Measurements from ENCODE around the gene CMTM8. TPM values are rescaled to one million over a fixed set of nuclear protein-coding genes. Genes with fewer than 3 reads are reported as not detected.

CMTM8 gene
- total and polyA plus RNA-seq, 10 of the 15 experiments (the other 5 are each of a cell fraction or from before 2014, with no cell fraction given), result 0.11 to 0.23 TPM; not detected in 8

DNA sequence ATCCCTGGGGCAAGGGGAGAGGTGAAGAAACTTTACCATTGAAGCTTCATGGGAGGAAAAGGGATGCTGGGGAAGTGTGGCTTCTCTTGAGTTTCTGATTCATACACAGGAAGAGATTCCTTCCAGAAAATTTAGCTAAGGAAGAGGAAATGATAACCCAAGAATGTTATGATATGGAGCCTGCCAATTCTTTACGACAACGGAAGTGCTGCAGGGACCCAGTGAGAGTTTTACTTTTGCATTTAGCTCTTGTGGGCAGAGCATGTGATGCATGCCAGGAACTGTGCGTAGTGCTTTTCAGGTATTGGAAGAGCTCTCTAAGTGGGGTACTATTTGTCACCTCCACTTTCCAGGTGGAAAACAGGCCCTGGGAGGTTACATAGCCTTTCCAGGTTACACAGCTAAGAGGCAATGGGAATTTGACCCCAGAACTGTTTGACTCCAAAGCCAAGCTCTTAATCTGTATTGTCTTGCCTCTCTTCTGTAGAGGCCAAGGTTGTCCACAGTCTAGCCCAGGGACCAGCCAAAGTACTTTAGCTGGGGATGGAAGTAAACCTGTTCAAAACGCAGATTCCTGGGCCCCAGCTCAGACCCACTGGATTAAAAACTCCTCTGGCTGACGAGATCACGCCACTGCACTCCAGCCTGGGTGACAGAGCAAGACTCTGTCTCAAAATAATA, 176.2 kb downstream of the CMTM8 start (continued):
- TF ChIP-seq, protein P1, sequence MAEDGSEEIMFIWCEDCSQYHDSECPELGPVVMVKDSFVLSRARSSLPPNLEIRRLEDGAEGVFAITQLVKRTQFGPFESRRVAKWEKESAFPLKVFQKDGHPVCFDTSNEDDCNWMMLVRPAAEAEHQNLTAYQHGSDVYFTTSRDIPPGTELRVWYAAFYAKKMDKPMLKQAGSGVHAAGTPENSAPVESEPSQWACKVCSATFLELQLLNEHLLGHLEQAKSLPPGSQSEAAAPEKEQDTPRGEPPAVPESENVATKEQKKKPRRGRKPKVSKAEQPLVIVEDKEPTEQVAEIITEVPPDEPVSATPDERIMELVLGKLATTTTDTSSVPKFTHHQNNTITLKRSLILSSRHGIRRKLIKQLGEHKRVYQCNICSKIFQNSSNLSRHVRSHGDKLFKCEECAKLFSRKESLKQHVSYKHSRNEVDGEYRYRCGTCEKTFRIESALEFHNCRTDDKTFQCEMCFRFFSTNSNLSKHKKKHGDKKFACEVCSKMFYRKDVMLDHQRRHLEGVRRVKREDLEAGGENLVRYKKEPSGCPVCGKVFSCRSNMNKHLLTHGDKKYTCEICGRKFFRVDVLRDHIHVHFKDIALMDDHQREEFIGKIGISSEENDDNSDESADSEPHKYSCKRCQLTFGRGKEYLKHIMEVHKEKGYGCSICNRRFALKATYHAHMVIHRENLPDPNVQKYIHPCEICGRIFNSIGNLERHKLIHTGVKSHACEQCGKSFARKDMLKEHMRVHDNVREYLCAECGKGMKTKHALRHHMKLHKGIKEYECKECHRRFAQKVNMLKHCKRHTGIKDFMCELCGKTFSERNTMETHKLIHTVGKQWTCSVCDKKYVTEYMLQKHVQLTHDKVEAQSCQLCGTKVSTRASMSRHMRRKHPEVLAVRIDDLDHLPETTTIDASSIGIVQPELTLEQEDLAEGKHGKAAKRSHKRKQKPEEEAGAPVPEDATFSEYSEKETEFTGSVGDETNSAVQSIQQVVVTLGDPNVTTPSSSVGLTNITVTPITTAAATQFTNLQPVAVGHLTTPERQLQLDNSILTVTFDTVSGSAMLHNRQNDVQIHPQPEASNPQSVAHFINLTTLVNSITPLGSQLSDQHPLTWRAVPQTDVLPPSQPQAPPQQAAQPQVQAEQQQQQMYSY (CRISPR knock-in tag; IDR thresholded peaks at IDR 0.05), result no peak
- TF ChIP-seq TBL1XR1 (IDR thresholded peaks at IDR 0.05; ENCODE audit: low read depth, low read length), result no peak
- no peak for TF ChIP-seq SRF (IDR thresholded peaks at IDR 0.05; ENCODE audit: low read depth in 2 of 2, low read length in 2 of 2)
- TF ChIP-seq, protein P2, sequence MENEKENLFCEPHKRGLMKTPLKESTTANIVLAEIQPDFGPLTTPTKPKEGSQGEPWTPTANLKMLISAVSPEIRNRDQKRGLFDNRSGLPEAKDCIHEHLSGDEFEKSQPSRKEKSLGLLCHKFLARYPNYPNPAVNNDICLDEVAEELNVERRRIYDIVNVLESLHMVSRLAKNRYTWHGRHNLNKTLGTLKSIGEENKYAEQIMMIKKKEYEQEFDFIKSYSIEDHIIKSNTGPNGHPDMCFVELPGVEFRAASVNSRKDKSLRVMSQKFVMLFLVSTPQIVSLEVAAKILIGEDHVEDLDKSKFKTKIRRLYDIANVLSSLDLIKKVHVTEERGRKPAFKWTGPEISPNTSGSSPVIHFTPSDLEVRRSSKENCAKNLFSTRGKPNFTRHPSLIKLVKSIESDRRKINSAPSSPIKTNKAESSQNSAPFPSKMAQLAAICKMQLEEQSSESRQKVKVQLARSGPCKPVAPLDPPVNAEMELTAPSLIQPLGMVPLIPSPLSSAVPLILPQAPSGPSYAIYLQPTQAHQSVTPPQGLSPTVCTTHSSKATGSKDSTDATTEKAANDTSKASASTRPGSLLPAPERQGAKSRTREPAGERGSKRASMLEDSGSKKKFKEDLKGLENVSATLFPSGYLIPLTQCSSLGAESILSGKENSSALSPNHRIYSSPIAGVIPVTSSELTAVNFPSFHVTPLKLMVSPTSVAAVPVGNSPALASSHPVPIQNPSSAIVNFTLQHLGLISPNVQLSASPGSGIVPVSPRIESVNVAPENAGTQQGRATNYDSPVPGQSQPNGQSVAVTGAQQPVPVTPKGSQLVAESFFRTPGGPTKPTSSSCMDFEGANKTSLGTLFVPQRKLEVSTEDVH (IDR thresholded peaks at IDR 0.05; ENCODE audit: low read depth, partially characterized antibody), result no peak
- TF ChIP-seq RUNX3 (IDR thresholded peaks at IDR 0.05; ENCODE audit: low read length), result 0 out of 2 replicates have a peak, but pooled peaks have one; percentile 20
- TF ChIP-seq, protein P3, sequence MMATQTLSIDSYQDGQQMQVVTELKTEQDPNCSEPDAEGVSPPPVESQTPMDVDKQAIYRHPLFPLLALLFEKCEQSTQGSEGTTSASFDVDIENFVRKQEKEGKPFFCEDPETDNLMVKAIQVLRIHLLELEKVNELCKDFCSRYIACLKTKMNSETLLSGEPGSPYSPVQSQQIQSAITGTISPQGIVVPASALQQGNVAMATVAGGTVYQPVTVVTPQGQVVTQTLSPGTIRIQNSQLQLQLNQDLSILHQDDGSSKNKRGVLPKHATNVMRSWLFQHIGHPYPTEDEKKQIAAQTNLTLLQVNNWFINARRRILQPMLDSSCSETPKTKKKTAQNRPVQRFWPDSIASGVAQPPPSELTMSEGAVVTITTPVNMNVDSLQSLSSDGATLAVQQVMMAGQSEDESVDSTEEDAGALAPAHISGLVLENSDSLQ (IDR thresholded peaks at IDR 0.05), result no peak
- no peak for TF ChIP-seq SUZ12 (IDR thresholded peaks at IDR 0.05; ENCODE audit: unreplicated experiment)
- TF ChIP-seq BMI1 (IDR thresholded peaks at IDR 0.05; ENCODE audit: borderline replicate concordance), result no peak
- TF ChIP-seq HDAC6 (IDR thresholded peaks at IDR 0.05; ENCODE audit: unreplicated experiment), result no peak
- no peak for TF ChIP-seq HDGF (IDR thresholded peaks at IDR 0.05)
- no peak for TF ChIP-seq TCF7 (IDR thresholded peaks at IDR 0.05; ENCODE audit: borderline replicate concordance)
- no peak for TF ChIP-seq GABPA (IDR thresholded peaks at IDR 0.05; ENCODE audit: low read depth)
- TF ChIP-seq RB1 (IDR thresholded peaks at IDR 0.05; ENCODE audit: borderline replicate concordance), result no peak
- no peak for TF ChIP-seq SIN3A (IDR thresholded peaks at IDR 0.05; ENCODE audit: low read depth, low read length)
- TF ChIP-seq, protein P4, sequence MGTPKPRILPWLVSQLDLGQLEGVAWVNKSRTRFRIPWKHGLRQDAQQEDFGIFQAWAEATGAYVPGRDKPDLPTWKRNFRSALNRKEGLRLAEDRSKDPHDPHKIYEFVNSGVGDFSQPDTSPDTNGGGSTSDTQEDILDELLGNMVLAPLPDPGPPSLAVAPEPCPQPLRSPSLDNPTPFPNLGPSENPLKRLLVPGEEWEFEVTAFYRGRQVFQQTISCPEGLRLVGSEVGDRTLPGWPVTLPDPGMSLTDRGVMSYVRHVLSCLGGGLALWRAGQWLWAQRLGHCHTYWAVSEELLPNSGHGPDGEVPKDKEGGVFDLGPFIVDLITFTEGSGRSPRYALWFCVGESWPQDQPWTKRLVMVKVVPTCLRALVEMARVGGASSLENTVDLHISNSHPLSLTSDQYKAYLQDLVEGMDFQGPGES (IDR thresholded peaks at IDR 0.05), result no peak
